NCI-H2081 treated with DMSO at 0.1 percent for 48 hours (cell line): ENCODE data around the gene EPX.

Experiments
- DNase-seq: peaks from one replicate; lab custom pipeline; 2025; lab: John Stamatoyannopoulos, UW

Gene EPX

DNA sequence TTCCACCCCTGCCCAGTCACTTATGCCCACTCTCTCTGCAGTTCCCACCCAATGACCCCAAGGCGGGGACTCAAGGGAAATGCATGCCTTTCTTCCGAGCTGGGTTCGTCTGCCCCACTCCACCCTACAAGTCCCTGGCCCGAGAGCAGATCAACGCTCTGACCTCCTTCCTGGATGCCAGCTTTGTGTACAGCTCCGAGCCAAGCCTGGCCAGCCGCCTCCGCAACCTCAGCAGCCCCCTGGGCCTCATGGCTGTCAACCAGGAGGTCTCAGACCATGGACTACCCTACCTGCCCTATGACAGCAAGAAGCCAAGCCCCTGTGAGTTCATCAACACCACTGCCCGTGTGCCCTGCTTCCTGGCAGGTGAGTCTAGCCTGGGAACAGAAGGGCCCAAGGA lies 59.6 kb downstream of the EPX start:
- no peak for DNase-seq

DNA sequence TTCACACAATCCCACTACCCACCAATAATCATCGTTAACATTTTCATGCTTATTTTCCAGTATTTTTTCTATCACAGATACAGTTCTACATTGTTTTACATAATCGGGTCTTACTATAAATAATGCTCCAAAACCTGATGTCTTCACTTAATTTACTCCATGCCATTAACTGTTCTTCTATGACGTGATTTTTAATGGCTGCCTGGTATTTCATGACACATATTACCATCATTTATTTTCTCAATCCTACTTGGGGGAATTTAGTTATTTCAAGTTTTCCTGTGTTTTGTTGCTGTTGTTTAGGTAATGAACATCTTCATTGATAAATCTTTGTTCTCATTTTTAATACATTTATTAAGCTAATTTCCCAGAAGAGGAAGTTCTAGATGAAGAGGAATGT lies 60.6 kb downstream of the EPX start:
- DNase-seq: no peak
